Measurements from ENCODE around the gene SF3B5. TPM values are rescaled to one million over a fixed set of nuclear protein-coding genes. Genes with fewer than 3 reads are reported as not detected.

SF3B5 gene
- total and polyA plus RNA-seq, 8 donors = 41.3 to 246 (median 177) TPM

GRCh38 chr6:144064402-144065212 lies 30.8 kb downstream of the SF3B5 start:
- DNase-seq = peak; percentile 34 to 59
- H3K36me3 ChIP-seq = no peaks in the 10 kb centered on the region
- WGBS, 5 donors = 2 to 8% (median 3%) methylated on average over 25 to 57 of the region's 57 CpGs
- H3K4me1 ChIP-seq = peaks cover 7 to 31% (median 21%) of the 10 kb centered on the region in 4 donors
- no peaks in the 10 kb centered on the region for H3K9me3 ChIP-seq
- intact Hi-C loops (cut with DNase I; ENCODE audit: low total_unique reads) = no loop called here
- H3K27ac ChIP-seq = peak overlapping the region; percentile 71 to 94 (median 90)
- peak overlapping the region; percentile 71 to 90 (median 79) for H3K4me3 ChIP-seq
- TF ChIP-seq, protein P1, sequence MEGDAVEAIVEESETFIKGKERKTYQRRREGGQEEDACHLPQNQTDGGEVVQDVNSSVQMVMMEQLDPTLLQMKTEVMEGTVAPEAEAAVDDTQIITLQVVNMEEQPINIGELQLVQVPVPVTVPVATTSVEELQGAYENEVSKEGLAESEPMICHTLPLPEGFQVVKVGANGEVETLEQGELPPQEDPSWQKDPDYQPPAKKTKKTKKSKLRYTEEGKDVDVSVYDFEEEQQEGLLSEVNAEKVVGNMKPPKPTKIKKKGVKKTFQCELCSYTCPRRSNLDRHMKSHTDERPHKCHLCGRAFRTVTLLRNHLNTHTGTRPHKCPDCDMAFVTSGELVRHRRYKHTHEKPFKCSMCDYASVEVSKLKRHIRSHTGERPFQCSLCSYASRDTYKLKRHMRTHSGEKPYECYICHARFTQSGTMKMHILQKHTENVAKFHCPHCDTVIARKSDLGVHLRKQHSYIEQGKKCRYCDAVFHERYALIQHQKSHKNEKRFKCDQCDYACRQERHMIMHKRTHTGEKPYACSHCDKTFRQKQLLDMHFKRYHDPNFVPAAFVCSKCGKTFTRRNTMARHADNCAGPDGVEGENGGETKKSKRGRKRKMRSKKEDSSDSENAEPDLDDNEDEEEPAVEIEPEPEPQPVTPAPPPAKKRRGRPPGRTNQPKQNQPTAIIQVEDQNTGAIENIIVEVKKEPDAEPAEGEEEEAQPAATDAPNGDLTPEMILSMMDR (IDR thresholded peaks at IDR 0.05) = no peak
- no peak for TF ChIP-seq POLR2A (IDR thresholded peaks at IDR 0.05)
- TF ChIP-seq POLR2AphosphoS5 (IDR thresholded peaks at IDR 0.05) = no peak
- no peak for TF ChIP-seq EP300 (IDR thresholded peaks at IDR 0.05)
- peaks cover 0 to 41% (median 0%) of the 10 kb centered on the region in 3 donors for H3K27me3 ChIP-seq

DNA sequence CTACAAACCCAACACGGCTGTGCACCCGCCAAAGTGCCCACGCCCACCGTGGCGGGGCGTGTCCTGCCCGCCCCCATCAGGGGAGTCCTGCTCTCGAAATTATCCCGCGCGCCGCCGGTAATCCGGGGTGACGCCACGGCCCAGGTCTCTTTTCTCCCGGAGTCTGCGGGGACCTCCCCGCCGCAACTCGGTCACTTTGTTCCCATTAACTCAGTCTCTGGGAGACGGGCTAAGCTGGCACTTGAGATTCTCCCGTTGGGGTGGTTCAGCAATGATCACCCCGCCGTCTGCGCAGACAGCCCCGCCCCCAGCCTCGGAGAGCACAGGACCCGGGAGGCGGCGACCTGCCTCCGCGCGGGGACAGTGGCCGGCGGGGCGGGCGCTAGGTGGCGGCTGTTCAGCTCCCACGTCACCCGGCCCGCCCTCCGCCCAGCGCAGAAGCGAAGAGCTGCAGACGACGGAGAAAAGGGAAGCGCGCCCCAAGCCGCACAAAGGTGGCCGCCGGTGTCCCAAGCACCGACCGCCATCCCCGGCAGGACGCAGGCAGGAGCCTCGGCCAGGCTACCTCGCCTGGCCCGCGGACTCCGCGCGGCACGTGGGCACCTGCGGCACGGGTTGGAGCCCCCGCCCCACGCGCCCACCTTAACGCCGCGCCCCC lies 31.5 kb downstream of the SF3B5 start:
- intact Hi-C loops (cut with DNase I; ENCODE audit: low total_unique reads) = no loop called here
- Histone ChIP-seq H3K27me3 (peaks cover 0 to 41% (median 0%) of the 10 kb centered on the region in 3 donors), H3K4me1 (peaks cover 7 to 31% (median 21%) of the 10 kb centered on the region in 4 donors), H3K4me3 (peak overlapping the region; percentile 71 to 90 (median 79)), H3K36me3 (no peaks in the 10 kb centered on the region), H3K9me3 (no peaks in the 10 kb centered on the region), H3K27ac (peak overlapping the region; percentile 71 to 94 (median 90))
- 0 to 1% (median 0%) methylated on average over 28 to 72 of the region's 72 CpGs for WGBS, 5 donors
- TF ChIP-seq POLR2AphosphoS5 (IDR thresholded peaks at IDR 0.05) = peak in 2 of 3 donors; percentile 75 to 90
- peak in 2 of 4 donors; percentile 43 to 61 for TF ChIP-seq POLR2A (IDR thresholded peaks at IDR 0.05)
- TF ChIP-seq, protein P1 (IDR thresholded peaks at IDR 0.05) = peak in 3 of 7 experiments; percentile 10 to 52 (median 17)
- TF ChIP-seq EP300 (IDR thresholded peaks at IDR 0.05) = no peak
- peak; percentile 93 to 95 for DNase-seq

- intact Hi-C loops (cut with DNase I; ENCODE audit: low total_unique reads) = no loop called here
- Histone ChIP-seq H3K27ac (peak overlapping the region; percentile 71 to 94 (median 90)), H3K4me1 (peaks cover 7 to 31% (median 21%) of the 10 kb centered on the region in 4 donors), H3K9me3 (no peaks in the 10 kb centered on the region), H3K27me3 (peaks cover 0 to 40% (median 0%) of the 10 kb centered on the region in 3 donors), H3K4me3 (peak overlapping the region; percentile 71 to 90 (median 79)), H3K36me3 (no peaks in the 10 kb centered on the region)
- 1 to 6% (median 2%) methylated on average over 16 of the region's 16 CpGs for WGBS, 5 donors
- TF ChIP-seq POLR2AphosphoS5 (IDR thresholded peaks at IDR 0.05) = no peak
- TF ChIP-seq, protein P1 (IDR thresholded peaks at IDR 0.05) = no peak
- no peak for DNase-seq
Measured at GRCh38 chr6:144063246-144063743, 32.1 kb downstream of the SF3B5 start.

GRCh38 chr6:144062786-144063185 lies 32.6 kb downstream of the SF3B5 start:
- peak overlapping the region in 2 of 4 donors; percentile 71 to 85 for H3K4me3 ChIP-seq
- intact Hi-C loops (cut with DNase I; ENCODE audit: low total_unique reads) = no loop called here
- H3K36me3 ChIP-seq = no peaks in the 10 kb centered on the region
- TF ChIP-seq, protein P1 (IDR thresholded peaks at IDR 0.05) = no peak
- no peak for TF ChIP-seq EP300 (IDR thresholded peaks at IDR 0.05)
- no peak for TF ChIP-seq POLR2AphosphoS5 (IDR thresholded peaks at IDR 0.05)
- no peak for TF ChIP-seq POLR2A (IDR thresholded peaks at IDR 0.05)
- WGBS, 5 donors = 19 to 29% (median 27%) methylated on average over 5 of the region's 5 CpGs
- peaks cover 0 to 35% (median 0%) of the 10 kb centered on the region in 3 donors for H3K27me3 ChIP-seq
- H3K4me1 ChIP-seq = peaks cover 7 to 31% (median 21%) of the 10 kb centered on the region in 4 donors
- H3K9me3 ChIP-seq = no peaks in the 10 kb centered on the region
- peak overlapping the region in 2 of 5 donors; percentile 89 to 94 for H3K27ac ChIP-seq
- peak in 1 of 2 donors; percentile 13 for DNase-seq
